ENCODE measurements around the gene TECPR1. TPM values are rescaled to one million over a fixed set of nuclear protein-coding genes. Genes with fewer than 3 reads are reported as not detected.
A peak's percentile ranks its signal among the peaks of the same experiment; 100 is the strongest.

Gene TECPR1
- total and polyA plus RNA-seq, 5 donors: 10.5 to 25.5 (median 25.1) TPM

GRCh38 chr7:98194672-98195457, 57.2 kb downstream of the TECPR1 start:
- WGBS: 94% methylated on average over 8 of the region's 8 CpGs
- H3K9me3 ChIP-seq (ENCODE audit: control insufficient read depth, low read length): no peaks in the 10 kb centered on the region
- no peaks in the 10 kb centered on the region for H3K27me3 ChIP-seq (ENCODE audit: control insufficient read depth, insufficient read depth)
- no peaks in the 10 kb centered on the region for H3K4me1 ChIP-seq (ENCODE audit: control insufficient read depth, insufficient read depth, low read length)
- ATAC-seq: no peak
- no peak overlapping the region for H3K27ac ChIP-seq (ENCODE audit: low read length)
- intact Hi-C loops (cut with DNase I): no loop called here
- DNase-seq: no peak
- H3K4me3 ChIP-seq (ENCODE audit: low read length): no peak overlapping the region

GRCh38 chr7:98194186-98194585, 57.8 kb downstream of the TECPR1 start:
- Histone ChIP-seq H3K27ac (ENCODE audit: low read length) (no peak overlapping the region), H3K27me3 (ENCODE audit: control insufficient read depth, insufficient read depth) (no peaks in the 10 kb centered on the region), H3K4me3 (ENCODE audit: low read length) (no peak overlapping the region), H3K4me1 (ENCODE audit: control insufficient read depth, insufficient read depth, low read length) (no peaks in the 10 kb centered on the region), H3K9me3 (ENCODE audit: control insufficient read depth, low read length) (no peaks in the 10 kb centered on the region)
- 97% methylated on average over 28 of the region's 28 CpGs for WGBS
- intact Hi-C loops (cut with DNase I): no loop called here
- ATAC-seq (no peak), DNase-seq (no peak)

GRCh38 chr7:98193474-98194180, 58.4 kb downstream of the TECPR1 start:
- Histone ChIP-seq H3K4me1 (ENCODE audit: control insufficient read depth, insufficient read depth, low read length) (no peaks in the 10 kb centered on the region), H3K4me3 (ENCODE audit: low read length) (no peak overlapping the region), H3K9me3 (ENCODE audit: control insufficient read depth, low read length) (no peaks in the 10 kb centered on the region), H3K27me3 (ENCODE audit: control insufficient read depth, insufficient read depth) (no peaks in the 10 kb centered on the region), H3K27ac (ENCODE audit: low read length) (no peak overlapping the region)
- ATAC-seq: no peak
- DNase-seq: no peak
- intact Hi-C loops (cut with DNase I): no loop called here
- 96% methylated on average over 37 of the region's 37 CpGs for WGBS

- Histone ChIP-seq H3K27ac (ENCODE audit: low read length) (no peak overlapping the region), H3K4me1 (ENCODE audit: control insufficient read depth, insufficient read depth, low read length) (no peaks in the 10 kb centered on the region), H3K4me3 (ENCODE audit: low read length) (no peak overlapping the region), H3K9me3 (ENCODE audit: control insufficient read depth, low read length) (no peaks in the 10 kb centered on the region), H3K27me3 (ENCODE audit: control insufficient read depth, insufficient read depth) (no peaks in the 10 kb centered on the region)
- ATAC-seq: no peak
- no peak for DNase-seq
- intact Hi-C loops (cut with DNase I): no loop called here
- 88% methylated on average over 22 of the region's 22 CpGs for WGBS
Measured at GRCh38 chr7:98192781-98193457, 59.1 kb downstream of the TECPR1 start.

- Histone ChIP-seq H3K27ac (ENCODE audit: low read length) (no peak overlapping the region), H3K9me3 (ENCODE audit: control insufficient read depth, low read length) (no peaks in the 10 kb centered on the region), H3K4me3 (ENCODE audit: low read length) (no peak overlapping the region), H3K27me3 (ENCODE audit: control insufficient read depth, insufficient read depth) (no peaks in the 10 kb centered on the region), H3K4me1 (ENCODE audit: control insufficient read depth, insufficient read depth, low read length) (no peaks in the 10 kb centered on the region)
- DNase-seq: no peak
- intact Hi-C loops (cut with DNase I): no loop called here
- ATAC-seq: no peak
- WGBS: 95% methylated on average over 32 of the region's 32 CpGs
Measured at GRCh38 chr7:98191668-98192431, 60.2 kb downstream of the TECPR1 start.

- Histone ChIP-seq H3K27ac (ENCODE audit: low read length) (no peak overlapping the region), H3K4me3 (ENCODE audit: low read length) (no peak overlapping the region), H3K27me3 (ENCODE audit: control insufficient read depth, insufficient read depth) (no peaks in the 10 kb centered on the region), H3K4me1 (ENCODE audit: control insufficient read depth, insufficient read depth, low read length) (no peaks in the 10 kb centered on the region), H3K9me3 (ENCODE audit: control insufficient read depth, low read length) (no peaks in the 10 kb centered on the region)
- no peak for ATAC-seq
- DNase-seq: no peak
- WGBS: 93% methylated on average over 11 of the region's 11 CpGs
- intact Hi-C loops (cut with DNase I): no loop called here
Measured at GRCh38 chr7:98189559-98189958, 62.5 kb downstream of the TECPR1 start.

- Histone ChIP-seq H3K9me3 (ENCODE audit: control insufficient read depth, low read length) (no peaks in the 10 kb centered on the region), H3K4me3 (ENCODE audit: low read length) (no peak overlapping the region), H3K27ac (ENCODE audit: low read length) (no peak overlapping the region), H3K27me3 (ENCODE audit: control insufficient read depth, insufficient read depth) (no peaks in the 10 kb centered on the region), H3K4me1 (ENCODE audit: control insufficient read depth, insufficient read depth, low read length) (no peaks in the 10 kb centered on the region)
- WGBS: 33% methylated on average over 1 of the region's 1 CpG
- intact Hi-C loops (cut with DNase I): no loop called here
- ATAC-seq (no peak), DNase-seq (no peak)
Measured at GRCh38 chr7:98187138-98187502, 64.9 kb downstream of the TECPR1 start.

- no peaks in the 10 kb centered on the region for H3K9me3 ChIP-seq (ENCODE audit: control insufficient read depth, low read length)
- H3K27me3 ChIP-seq (ENCODE audit: control insufficient read depth, insufficient read depth): no peaks in the 10 kb centered on the region
- ATAC-seq (peak; percentile 52 to 56), DNase-seq (no peak)
- intact Hi-C loops (cut with DNase I): no loop called here
- H3K4me1 ChIP-seq (ENCODE audit: control insufficient read depth, insufficient read depth, low read length): no peaks in the 10 kb centered on the region
- WGBS: 58% methylated on average over 9 of the region's 9 CpGs
- no peak overlapping the region for H3K27ac ChIP-seq (ENCODE audit: low read length)
- no peak overlapping the region for H3K4me3 ChIP-seq (ENCODE audit: low read length)
Measured at GRCh38 chr7:98186452-98187137, 65.4 kb downstream of the TECPR1 start.

GRCh38 chr7:98185101-98185500, 66.9 kb downstream of the TECPR1 start:
- Histone ChIP-seq H3K27ac (ENCODE audit: low read length) (no peak overlapping the region), H3K27me3 (ENCODE audit: control insufficient read depth, insufficient read depth) (no peaks in the 10 kb centered on the region), H3K4me1 (ENCODE audit: control insufficient read depth, insufficient read depth, low read length) (no peaks in the 10 kb centered on the region), H3K4me3 (ENCODE audit: low read length) (no peak overlapping the region), H3K9me3 (ENCODE audit: control insufficient read depth, low read length) (no peaks in the 10 kb centered on the region)
- WGBS: 93% methylated on average over 7 of the region's 7 CpGs
- DNase-seq (no peak), ATAC-seq (no peak)
- intact Hi-C loops (cut with DNase I): no loop called here

- 68% methylated on average over 8 of the region's 8 CpGs for WGBS
- ATAC-seq (no peak), DNase-seq (no peak)
- Histone ChIP-seq H3K27ac (ENCODE audit: low read length) (no peak overlapping the region), H3K9me3 (ENCODE audit: control insufficient read depth, low read length) (no peaks in the 10 kb centered on the region), H3K4me3 (ENCODE audit: low read length) (no peak overlapping the region), H3K4me1 (ENCODE audit: control insufficient read depth, insufficient read depth, low read length) (peaks cover 7% of the 10 kb centered on the region), H3K27me3 (ENCODE audit: control insufficient read depth, insufficient read depth) (no peaks in the 10 kb centered on the region)
- intact Hi-C loops (cut with DNase I): no loop called here
Measured at GRCh38 chr7:98180751-98181150, 71.3 kb downstream of the TECPR1 start.
